Measurements from ENCODE around the gene ATF5.
A peak's percentile ranks its signal among the peaks of the same experiment; 100 is the strongest.

ATF5 gene

DNA sequence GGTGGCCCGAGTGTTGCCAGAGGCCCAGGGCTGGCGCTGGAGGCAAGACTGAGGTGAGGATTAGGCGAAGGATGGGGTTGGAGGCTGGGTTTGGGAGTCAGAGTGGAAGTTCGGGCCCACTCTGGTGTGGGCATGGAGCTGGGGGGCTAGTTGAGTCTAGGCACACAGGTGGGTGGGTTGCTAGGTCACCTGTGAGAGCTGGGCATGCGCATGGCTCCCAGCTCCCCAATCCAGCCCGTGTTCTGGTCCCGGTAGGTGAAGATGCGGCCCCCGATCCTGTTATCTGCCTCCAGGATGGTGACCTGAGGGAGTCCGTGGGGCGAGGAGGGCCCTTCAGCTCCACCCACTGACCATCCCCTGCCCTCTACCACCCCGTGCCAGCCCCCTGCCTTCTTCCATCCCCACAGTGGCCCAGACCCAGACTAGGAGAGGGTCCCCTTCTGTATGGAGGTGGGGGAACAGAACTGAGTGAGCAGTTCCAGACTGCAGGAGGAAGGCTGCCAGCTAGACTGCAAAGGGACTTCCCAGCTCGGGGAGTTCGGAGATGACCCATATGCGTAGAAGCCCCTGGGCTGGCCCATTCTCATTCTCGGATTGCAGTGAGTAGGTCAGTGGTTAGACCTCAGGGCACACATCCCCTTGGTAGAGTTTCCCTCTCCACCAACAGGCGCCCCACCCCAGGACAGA lies 34.0 kb upstream of the ATF5 start:
- DNase-seq (ENCODE audit: low read depth, low spot score): no peak

DNA sequence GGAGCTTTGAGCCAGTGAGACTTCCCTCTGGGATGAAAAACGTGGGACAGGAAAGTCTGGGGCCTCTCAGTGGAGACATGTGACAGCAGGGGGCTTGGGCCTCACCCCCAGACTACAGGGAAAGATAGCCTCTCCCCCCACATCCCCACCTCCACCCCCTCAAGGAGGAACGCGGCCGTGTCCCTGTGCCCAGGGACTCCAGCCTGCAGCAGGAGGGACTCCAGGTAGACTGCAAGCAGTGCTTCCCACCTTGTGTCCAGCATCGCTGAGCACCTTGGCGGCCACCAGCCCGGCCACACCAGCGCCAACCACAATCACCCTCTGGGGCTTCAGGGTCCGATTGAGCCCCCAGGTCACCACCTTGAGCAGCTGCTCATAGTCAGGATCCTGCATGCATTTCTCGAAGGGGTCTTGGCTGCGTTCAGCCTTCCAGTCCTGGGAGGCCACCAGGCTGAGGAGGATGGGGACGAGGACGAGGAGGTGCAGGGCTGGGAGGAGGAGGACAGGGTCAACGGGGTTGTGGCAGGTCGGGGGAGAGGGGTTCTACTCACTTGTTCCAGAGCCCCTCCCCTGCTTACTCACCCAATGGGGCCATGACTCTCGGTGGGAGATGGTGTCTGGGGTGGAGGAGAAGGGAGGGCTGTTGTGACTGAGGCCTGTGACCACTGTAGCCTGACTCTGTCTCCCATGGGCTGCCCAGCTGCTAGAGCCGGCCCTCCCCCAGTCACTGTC lies 33.3 kb upstream of the ATF5 start:
- no peak for DNase-seq (ENCODE audit: low read depth, low spot score)

DNA sequence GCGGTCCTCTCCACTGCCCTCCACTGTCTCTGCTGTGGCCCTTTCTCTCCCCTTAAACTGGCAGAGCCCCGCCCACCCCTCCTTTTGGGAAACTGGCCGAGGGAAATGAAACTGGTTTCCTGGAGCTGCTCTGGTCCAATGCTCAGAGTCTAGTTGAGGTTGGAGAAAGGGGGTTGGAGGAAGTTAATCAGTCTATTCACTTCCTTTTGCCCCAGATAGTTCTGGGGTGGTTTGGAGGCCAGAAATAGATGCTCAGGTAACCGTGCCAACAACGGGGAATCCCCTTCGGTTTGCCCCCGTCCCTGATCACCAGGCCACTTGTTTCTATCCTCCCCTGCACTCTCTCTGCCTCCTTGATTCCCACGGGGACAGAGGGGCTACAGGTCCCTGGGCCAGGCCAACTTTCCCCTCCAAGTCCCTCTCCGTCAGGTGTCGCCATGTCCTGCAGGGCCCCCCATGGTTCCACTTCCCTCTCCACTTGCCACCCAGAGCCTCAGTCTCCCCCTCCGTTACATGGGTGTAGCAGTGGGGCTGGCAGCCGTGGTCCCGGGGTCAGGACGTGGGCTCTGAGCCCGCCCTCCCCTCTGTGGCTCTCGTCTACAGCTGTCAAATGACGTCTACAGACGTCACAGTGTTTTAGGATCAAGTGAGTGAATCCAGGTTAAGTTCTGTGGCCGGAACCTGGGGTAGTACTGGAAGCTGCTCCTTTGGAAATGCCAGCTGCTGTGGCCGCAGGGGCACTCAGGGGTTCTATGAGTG lies 32.0 kb upstream of the ATF5 start, which contains the start of gene IL4I1:
TSS of gene IL4I1 (minus strand) at position 25 of the 759 bp plus-strand sequence. CDS start 727 bp downstream, outside the sequence.
- peak; percentile 38 for DNase-seq (ENCODE audit: low read depth, low spot score)

DNA sequence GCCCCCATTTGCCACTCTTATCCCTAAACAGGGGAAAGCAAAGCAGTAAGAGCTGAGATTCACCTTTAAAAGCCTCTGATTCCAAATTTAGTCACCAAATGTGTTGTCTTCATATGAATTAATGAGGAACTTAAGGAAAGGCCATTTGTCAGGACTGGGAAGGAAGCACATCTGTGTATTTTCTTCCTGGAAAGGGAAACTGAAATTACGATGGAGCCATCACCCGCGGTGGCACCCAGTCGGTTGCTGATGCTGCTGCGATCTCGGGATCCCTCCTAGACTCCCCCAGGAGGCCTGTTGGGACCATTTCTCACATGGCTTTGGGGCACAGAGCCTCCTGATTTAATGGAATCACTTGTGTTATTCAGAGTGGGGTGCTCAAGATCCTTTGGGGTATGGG lies 24.9 kb upstream of the ATF5 start:
- DNase-seq (ENCODE audit: low read depth, low spot score): no peak

DNA sequence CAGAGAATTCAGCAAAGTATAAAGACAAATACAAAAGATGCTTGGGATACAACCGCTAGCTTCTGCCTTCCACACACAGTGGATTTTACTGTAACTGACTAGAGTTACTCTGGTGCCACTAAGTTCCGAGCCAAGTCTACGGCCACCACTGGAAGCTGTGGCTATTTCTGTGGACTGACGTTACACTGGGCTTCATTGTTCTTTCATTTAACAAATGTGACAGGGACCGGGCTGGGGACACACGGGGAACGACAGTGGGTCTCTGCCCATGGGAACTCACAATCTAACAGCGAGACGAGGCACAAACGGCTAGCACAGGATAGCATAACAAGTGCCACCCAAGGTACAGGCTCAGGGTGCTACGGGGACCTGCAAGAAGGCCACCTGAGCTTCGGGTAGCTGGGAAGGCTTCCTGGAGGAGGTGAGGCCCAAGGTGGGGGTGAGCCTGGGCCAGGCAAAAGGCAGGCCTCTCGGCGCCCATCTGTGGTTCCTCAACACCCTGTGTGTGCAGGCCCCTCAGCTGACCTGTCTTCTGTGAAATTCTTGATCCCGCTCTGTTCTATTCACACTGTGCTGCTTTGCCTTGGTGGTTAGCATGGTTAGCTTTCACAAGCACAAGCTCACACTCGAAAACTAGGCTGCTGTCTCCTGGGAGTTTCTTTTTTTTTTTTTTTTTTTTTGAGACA lies 22.0 kb upstream of the ATF5 start:
- DNase-seq (ENCODE audit: low read depth, low spot score): no peak

DNA sequence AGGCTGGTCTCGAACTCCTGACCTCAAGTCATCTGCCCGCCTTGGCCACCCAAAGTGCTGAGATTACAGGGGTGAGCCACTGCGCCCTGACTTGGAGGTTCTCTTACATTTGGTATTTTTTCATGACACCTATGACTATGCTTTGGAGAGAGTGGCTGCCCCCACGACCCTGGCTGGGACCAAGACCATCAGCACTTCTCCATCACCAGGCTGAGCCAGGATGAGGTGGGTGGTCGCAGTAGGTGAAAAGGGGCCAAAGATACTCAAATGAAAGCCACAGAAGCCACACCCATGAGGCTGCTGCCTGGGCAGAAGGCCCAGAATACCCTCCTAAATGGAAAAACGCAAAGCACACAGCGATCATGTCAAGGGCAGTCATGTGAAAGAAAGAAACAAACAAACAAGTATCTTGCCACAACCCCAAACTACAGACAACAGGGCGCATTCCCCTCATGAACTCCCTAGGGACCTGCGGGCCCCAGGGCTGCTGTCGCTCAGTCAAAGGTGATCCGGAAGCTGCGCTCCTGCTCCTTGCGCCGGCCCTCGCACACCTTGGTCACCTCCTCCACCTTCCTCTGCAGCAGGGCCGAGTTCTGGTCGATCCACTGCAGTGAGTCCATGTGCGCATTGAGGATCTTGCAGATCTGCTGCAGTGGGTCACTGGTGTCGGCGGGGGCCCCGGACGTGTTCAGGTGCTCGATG lies 21.1 kb upstream of the ATF5 start:
- no peak for DNase-seq (ENCODE audit: low read depth, low spot score)

DNA sequence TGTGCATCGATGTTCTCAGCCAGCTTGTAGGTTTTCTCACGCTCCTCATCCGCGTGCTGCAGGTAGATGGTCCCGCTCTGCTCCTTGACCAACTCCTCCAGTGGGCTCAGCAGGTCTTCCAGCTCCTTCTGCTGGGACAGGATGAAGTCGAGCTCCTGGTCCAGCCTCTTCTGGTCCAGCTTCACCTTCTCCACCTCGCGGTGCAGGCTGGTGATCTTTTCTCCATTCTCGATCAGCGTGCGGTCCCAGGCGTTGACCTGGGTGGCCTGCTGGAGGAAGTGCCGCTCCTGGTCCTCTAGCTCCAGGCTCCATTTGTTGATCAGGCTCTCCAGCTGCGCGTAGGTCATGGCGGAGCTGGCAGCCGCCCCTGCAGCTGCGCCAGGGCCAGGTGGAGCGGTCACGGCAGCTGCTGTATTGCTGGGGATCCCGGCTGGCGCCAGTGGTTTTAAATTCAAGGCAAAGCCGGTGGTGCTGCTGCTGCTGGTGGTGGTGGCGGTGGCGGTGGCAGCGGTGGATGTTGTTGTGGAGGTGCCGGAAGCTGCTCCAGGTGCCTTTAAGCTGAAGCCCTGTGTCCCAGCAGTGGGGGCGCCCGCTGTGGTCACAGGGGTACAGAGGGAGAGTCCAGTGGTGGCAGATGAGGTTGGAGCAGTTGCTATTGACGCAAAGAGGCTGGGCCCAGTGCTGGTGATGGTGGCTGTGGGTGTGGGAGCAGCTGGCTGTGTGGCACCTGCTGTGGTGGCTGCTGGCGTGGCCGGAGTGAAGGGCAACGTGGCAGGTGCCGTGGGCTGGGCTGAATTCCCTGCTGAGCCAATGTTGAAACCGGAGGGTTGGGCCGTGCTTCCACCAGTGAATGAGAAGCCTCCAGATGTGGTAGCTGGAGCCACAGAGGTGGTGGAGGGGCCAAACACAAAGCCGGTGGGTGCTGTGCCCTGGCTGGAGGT lies 20.3 kb upstream of the ATF5 start:
- DNase-seq (ENCODE audit: low read depth, low spot score): no peak

DNA sequence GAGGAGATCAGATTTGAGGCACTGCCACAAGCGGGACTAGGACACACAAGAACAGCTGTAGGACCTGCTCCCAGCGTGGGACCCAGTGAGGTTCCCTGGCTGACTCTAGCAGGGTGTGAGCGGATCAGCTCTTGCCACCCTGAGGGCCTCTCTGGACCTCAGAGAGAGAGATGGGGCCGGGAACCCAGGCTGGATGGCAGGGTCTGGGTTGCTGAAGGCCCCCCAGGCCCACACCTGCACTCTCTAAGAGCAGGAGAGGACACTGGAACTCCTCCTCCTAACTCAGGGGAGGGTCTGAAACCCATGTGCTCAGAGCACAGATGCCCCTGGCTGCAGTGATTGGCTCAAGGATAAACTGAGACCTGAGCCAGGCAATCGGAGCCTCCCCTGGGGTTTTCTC lies 18.8 kb upstream of the ATF5 start:
- no peak for DNase-seq (ENCODE audit: low read depth, low spot score)

DNA sequence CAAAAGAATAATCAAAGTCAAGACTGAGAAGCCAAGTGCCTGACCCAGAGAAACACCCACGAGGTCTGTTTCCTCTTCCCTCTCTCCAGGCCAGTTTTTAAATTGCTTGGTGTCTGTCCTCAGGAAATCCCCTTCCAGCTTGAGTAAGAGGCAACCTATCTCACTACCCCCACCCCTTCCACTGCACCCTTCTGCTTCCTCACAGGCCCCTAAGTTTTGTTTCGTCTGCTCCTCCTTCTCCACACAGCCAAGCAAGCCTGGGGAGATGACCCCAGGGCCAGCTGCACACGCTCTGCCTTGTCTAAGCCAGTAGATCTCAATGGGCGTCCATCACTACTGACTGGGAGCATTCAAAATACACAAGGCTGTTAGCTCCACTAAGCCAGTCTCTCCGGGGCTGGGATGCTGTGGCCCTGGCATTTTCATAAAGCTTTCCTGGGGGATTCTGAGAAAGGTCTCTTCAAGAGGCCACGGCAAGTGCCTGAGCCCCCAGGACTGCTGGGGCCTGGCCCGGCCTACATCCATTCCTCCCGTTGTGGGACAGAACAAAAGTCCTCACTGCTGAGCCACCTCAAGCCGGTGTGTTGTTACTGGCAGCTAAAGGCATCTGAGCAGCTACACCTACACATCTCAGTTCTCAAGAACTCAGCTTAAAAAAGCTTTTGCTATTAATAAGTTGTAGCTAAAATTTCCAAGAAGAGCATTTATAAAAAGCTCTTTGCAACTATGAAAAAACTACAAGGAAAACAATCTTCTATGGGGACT lies 17.4 kb upstream of the ATF5 start:
- DNase-seq (ENCODE audit: low read depth, low spot score): no peak

DNA sequence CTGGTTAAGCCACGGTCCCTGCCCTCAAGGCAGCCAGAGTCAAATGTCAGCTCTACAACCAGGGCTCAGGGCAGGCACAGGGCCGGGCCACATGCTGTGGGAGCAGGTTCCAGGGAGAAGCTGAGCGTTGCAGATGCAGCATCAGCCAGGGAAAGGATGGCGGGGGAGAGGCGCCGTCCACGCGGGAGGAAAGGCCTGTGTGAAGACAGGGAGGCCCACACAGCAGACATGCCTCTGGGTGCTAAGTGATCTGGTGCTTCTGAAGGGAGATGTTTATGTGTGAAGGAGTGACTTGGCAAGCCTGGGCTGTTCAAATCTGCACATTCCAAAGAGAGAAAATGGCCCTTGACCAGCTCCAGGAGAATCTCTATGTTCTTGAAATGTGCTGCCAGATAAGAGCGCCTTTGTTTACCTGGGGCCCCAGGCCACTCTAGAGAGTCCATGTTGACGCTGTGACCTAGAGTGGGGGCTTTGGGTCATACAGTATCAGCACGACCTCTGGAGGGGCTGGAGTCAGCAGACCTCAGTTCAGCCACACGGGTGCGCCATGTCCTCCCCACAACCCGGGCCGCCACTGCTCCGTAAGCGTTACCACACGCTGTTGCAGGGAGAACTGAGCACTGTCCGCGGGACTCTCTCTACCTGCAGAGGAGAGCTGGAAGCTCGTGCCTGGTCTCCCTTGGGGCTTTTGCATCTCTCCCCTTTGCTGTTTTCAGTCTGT lies 15.9 kb upstream of the ATF5 start:
- DNase-seq (ENCODE audit: low read depth, low spot score): no peak

DNA sequence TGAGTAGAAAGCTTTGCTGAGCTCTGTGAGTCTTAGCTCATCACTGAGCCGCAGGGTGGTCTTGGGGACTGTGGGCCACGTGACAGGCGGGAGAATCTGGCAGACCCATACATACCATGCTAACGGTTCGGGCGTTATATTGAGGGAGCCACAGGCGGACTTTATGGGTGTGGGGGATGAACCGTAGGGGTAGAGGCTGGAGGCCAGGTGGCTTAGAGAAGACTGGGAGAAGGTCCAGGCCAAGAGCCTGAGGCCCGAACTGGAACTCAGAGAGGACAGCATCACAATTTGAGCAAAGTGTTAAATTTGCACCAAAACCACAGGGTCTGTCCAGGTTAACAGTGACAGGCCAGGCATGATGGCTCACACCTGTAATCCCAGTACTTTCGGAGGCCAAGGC lies 15.3 kb upstream of the ATF5 start:
- no peak for DNase-seq (ENCODE audit: low read depth, low spot score)

DNA sequence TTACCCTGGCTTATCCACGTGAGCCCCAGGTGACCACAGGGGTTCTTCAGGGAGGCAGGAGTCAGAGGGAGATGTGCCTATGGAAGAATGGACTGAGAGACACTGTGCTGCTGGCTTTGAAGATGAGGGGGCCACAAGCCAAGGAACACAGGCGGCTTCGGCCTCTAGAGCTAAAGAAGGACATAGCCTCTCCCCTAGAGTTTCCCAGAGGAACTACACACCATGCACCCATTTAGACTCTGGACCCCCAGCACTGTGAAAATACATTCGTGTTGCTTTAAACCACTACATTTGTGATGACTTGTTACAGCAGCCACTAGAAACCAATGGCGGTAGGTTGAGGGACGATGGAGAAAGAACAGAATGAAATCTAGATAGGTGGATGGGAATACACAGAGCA lies 13.7 kb upstream of the ATF5 start:
- no peak for DNase-seq (ENCODE audit: low read depth, low spot score)

DNA sequence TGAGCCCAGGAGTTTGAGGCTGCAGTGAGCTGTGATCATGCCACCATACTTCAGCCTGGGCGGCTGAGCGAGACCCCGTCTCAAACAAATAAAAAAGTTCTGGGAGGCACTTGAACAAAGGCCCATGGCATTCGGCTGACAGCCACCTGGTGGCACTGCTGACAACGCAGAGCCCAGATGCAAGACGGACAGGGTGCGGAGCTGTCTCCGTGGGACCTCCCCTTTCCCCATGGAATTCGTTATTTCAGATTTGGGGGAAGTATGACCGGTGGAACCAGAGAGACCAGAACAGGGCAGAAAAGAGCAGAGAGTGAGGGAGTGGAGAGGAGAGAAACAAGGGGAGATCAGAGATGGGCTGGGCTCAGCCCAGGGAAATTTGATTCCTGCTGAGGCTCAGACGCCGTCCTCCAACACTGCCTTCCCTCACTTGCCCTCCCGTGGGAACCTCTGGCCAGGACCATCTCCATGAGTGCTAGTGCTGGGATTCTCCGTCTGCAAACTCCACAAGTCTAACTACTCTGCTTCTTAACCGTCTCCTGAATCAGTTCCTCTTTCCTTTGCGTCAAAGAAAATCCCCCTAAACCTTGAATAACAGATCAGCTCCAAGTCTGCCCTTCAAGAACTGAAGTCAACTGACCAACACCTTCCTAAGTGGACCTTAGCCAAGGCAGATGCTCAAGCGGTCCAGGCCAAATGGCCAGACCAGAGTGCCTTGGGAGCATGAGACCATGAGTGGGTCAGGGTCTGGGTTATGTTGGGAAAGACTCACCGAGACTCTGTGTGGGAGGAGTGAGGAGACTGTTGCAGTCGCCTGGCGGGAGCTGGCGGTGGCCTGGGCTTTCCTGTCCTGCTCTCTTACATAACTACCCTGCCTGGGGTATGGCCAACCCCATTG lies 11.9 kb upstream of the ATF5 start:
- DNase-seq (ENCODE audit: low read depth, low spot score): no peak

DNA sequence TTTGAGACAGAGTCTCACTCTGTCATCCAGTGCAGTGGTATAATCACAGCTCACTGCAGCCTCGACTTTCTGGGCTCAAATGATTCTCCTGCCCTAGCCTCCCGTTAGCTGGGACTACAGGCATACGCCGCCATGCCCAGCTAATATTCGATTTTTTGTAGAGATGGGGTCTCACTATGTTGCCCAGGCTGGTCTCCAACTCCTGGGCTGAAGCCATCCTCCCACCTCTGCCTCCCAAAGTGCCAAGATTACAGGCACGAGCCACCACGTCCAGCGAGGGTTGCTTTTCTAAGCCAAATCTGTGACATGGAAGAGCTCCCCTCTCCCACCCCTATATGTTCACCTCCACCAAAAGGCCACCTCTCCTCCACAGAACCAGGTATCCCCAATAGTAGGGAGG lies 10.9 kb upstream of the ATF5 start:
- no peak for DNase-seq (ENCODE audit: low read depth, low spot score)

DNA sequence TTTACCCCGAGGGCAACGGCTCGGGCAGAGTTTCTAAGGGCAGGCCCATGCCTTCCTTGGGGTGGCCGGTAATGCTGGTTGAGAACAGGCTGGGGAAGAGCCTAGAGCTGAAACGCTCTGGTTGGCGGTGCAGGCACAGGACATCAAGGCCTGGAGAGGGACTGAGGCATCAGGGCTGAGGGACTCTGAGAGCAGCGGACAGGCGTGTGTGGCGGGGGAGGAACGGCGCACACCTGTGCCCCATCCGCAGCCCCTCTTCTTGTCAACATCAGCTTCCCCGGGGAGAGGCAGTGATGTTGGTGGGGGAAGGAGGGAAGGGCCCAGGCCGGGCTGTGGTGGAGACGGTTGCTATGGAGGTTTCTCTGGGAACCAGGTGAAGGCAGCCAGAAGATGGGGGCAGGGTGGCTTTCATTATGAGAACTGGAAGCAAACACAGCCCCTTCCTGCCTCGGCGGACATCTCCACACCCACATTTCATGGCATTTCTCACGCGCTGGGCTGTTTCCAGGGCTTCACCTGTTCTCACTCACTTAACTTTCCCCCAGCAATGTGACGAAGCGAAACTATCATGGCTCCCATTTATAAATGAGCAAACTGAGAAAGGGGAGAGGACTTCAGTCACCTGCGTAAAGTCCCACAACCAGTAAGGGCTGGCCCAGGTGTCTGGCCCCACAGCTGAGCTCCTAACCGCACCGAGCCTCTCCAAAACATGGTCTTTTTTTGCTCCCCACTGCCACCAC lies 8.2 kb upstream of the ATF5 start:
- DNase-seq (ENCODE audit: low read depth, low spot score): no peak

DNA sequence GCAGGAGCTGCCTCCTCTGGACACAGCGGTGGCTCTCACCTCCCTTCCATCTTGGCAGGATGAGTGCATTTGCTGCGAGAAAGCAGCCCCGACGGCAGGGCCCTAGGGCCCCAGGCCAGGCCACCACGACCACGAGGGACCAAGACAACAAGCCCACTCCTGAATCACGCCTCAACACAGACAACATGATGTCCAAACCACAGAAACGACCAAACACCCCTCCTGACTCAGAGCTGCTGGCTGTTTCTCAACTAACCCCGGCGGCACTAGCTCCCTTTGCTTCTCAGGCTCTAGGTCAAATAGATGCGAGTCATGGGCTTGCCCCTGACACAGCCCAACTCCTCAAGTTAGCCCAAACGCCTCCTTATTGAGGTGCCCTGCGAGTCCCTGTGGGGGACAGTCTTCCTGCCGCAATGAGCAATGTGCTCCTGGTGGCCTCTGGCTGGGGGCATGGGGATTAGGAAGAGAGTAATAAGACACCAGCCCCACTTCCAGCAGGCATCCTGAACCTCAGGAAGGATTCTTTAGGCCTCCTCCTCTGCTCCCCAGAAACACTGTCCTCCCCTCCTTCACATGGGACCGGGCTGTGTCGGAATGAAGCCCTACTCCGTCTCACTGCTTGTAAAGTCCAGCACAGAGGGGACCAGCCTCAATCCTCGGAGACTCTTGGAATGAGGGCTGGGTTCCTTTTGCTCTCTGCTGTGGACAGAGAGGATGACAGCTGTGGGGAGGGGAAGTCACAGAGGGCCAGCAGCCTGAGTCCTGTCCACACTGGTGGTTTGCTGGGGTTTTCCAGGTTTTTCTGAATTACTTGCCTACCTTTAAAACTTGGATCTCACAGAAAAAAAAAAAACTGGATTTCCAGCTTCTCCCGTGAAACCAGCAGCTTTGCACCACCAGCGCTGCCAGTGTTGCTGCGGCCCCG lies 6.9 kb upstream of the ATF5 start:
- DNase-seq (ENCODE audit: low read depth, low spot score): no peak
